Endothelial cell of umbilical vein (primary cell): ENCODE results near the gene GPR108. TPM values are rescaled to one million over a fixed set of nuclear protein-coding genes. Genes with fewer than 3 reads are reported as not detected.

Experiments used
- BruUV-seq: library from RNA; stranded (reverse); fragments of 400-500 nt; replicated peaks from 2 replicates; lab custom pipeline; 2021; lab: Mats Ljungman, UMichigan
- CTCF ChIA-PET: fragments of 300-600, 350-600 bp; sonication (Branson Sonifier 250); formaldehyde crosslinking; loops from one replicate; lab custom pipeline; 2021; ENCODE audit warnings: antibody characterized with exemption, inconsistent platforms; lab: Charles Lee
- POLR2A ChIA-PET: fragments of 300-600, 350-600 bp; sonication (Branson Sonifier 250); formaldehyde crosslinking; loops from one replicate; lab custom pipeline; 2021; ENCODE audit warnings: antibody characterized with exemption, inconsistent platforms; lab: Charles Lee
- DNase-seq: peaks from one replicate; pipeline ENCODE4 v3.0.0-alpha.2; 2011; ENCODE audit warnings: low read depth, low spot score
- FAIRE-seq: peaks from 2 replicates; lab custom pipeline; 2011; peaks lifted over from hg19 to GRCh38; lab: Jason Lieb, UNC
- H2AFZ ChIP-seq: 2 replicates; pipeline ENCODE4 v1.6.0; 2012; ENCODE audit warnings: low read depth, low read length, control low read depth, inconsistent platforms
- H3K27ac ChIP-seq: 2 replicates; pipeline ENCODE4 v1.5.1; 2011; ENCODE audit warnings: low read depth, mild to moderate bottlenecking, control low read depth, low read length, moderate library complexity; ENCODE audit not compliant: insufficient read depth
- H3K27me3 ChIP-seq, 2 experiments: 2 replicates each; pipeline versions ENCODE4 v1.6.0 to v1.6.1; 2011; ENCODE audit warnings: low read length in 2 of 2, mixed read lengths in 1 of 2; ENCODE audit not compliant: control insufficient read depth in 2 of 2, insufficient read depth in 2 of 2
- H3K36me3 ChIP-seq, 2 experiments: 2 replicates in 1 of 2; 3 replicates in 1 of 2; pipeline ENCODE4 v1.5.1; 2011; ENCODE audit warnings: low read length in 2 of 2, mild to moderate bottlenecking in 1 of 2, moderate library complexity in 1 of 2; ENCODE audit not compliant: control insufficient read depth in 2 of 2, insufficient read depth in 2 of 2; ENCODE audit errors: extremely low read depth in 1 of 2
- H3K4me1 ChIP-seq: 3 replicates; pipeline ENCODE4 v1.5.1; 2011; ENCODE audit warnings: mild to moderate bottlenecking, low read length; ENCODE audit not compliant: control insufficient read depth, insufficient read depth; ENCODE audit errors: extremely low read depth
- H3K4me2 ChIP-seq: 2 replicates; pipeline ENCODE4 v1.6.1; 2011; ENCODE audit warnings: low read length, control low read depth, mixed read lengths; ENCODE audit not compliant: insufficient read depth
- H3K4me3 ChIP-seq, 3 experiments: fragments of 200-600 bp in 1 of 3; sonication (generic), shearing (Covaris generic) in 1 of 3; replicated peaks in 1 of 3; 2 replicates each; pipeline ENCODE4 v1.5.1; 2011 to 2016; ENCODE audit warnings: control low read depth in 3 of 3, low read length in 3 of 3, mild to moderate bottlenecking in 2 of 3, inconsistent platforms in 1 of 3, low read depth in 1 of 3, moderate library complexity in 1 of 3; ENCODE audit not compliant: insufficient read depth in 1 of 3
- H3K79me2 ChIP-seq: 2 replicates; pipeline ENCODE4 v1.6.0; 2012; ENCODE audit warnings: low read length, inconsistent platforms; ENCODE audit not compliant: control insufficient read depth, insufficient read depth
- H3K9ac ChIP-seq: replicated peaks from 2 replicates; pipeline ENCODE3; 2011; ENCODE audit warnings: low read length, control low read depth; ENCODE audit not compliant: insufficient read depth; ENCODE audit errors: extremely low read depth
- H3K9me1 ChIP-seq: replicated peaks from 3 replicates; pipeline ENCODE4 v1.6.0; 2011; ENCODE audit warnings: mild to moderate bottlenecking, low read length; ENCODE audit not compliant: control insufficient read depth, insufficient read depth; ENCODE audit errors: extremely low read depth
- H3K9me3 ChIP-seq: replicated peaks from 2 replicates; pipeline ENCODE4 v1.5.1; 2012; ENCODE audit warnings: low read length, inconsistent platforms; ENCODE audit not compliant: control insufficient read depth, insufficient read depth
- H4K20me1 ChIP-seq: replicated peaks from 2 replicates; pipeline ENCODE3; 2011; ENCODE audit warnings: mild to moderate bottlenecking, low read length; ENCODE audit not compliant: control insufficient read depth, insufficient read depth; ENCODE audit errors: extremely low read depth
- CTCF ChIP-seq, 2 donors: IDR thresholded peaks; 1 replicate in 1 of 2; 2 replicates in 1 of 2; pipeline ENCODE4 v1.5.1; 2011; ENCODE audit warnings: low read length in 2 of 2, mild to moderate bottlenecking in 2 of 2, moderate library complexity in 2 of 2, control low read depth in 1 of 2, inconsistent platforms in 1 of 2, low read depth in 1 of 2; ENCODE audit not compliant: insufficient read depth in 1 of 2; ENCODE audit errors: extremely low read depth in 1 of 2
- FOS ChIP-seq: IDR thresholded peaks from 2 replicates; pipeline ENCODE4 v1.6.1; 2011; ENCODE audit warnings: mild to moderate bottlenecking, low read length, moderate library complexity, borderline replicate concordance; ENCODE audit not compliant: insufficient read depth
- GATA2 ChIP-seq: IDR thresholded peaks from 2 replicates; pipeline ENCODE4 v1.7.0; 2011; ENCODE audit warnings: low read depth, mild to moderate bottlenecking, moderate library complexity, mixed read lengths, low read length; ENCODE audit not compliant: insufficient read length, insufficient read depth
- JUN ChIP-seq: IDR thresholded peaks from 2 replicates; pipeline ENCODE4 v1.6.1; 2011; ENCODE audit warnings: borderline replicate concordance, low read depth; ENCODE audit not compliant: insufficient read length, insufficient read depth
- MAX ChIP-seq: IDR thresholded peaks from 2 replicates; pipeline ENCODE4 v1.6.1; 2011; ENCODE audit not compliant: insufficient read depth, insufficient read length
- MYC ChIP-seq: IDR thresholded peaks from one replicate; pipeline ENCODE4 v1.6.1; 2011; ENCODE audit warnings: mild to moderate bottlenecking, low read depth, low read length
- dilution Hi-C: fragments of 300-500 bp; cut with MboI; formaldehyde crosslinking; loops from one replicate; pipeline ENCODE4 v1.15.0; 2019; ENCODE audit warnings: low sequenced_read_pairs; ENCODE audit not compliant: extremely low pct_ligation_motif_present
- intact Hi-C: fragments of 100-400 bp; cut with micrococcal nuclease; formaldehyde crosslinking; loops from one replicate; pipeline ENCODE4 v1.10.0; 2022
- polyA plus RNA-seq, 4 experiments: library from polyadenylated mRNA; depleted of rRNA in 3 of 4; stranded (reverse) in 3 of 4; unstranded in 1 of 4; fragments of >200 nt; gene quantifications; 2 replicates each; pipeline versions ENCODE4 v1.2.1 to v1.2.3, GENCODE V29; 2011 to 2012; ENCODE audit warnings: missing spikeins in 1 of 4
- total RNA-seq: library from RNA; stranded (reverse); gene quantifications from 2 replicates; pipeline ENCODE4 v1.2.3, GENCODE V29; 2021

GPR108 gene
- total and polyA plus RNA-seq, 2 donors (not counting 3 experiments of a cell fraction or from before 2014, with no cell fraction given): 68.5 to 80.2 TPM

GRCh38 chr19:6693056-6693471 lies 44.3 kb downstream of the GPR108 start:
- no TSS peak for BruUV-seq

More at GRCh38 chr19:6693056-6693471, 44.3 kb downstream of the GPR108 start:
- TF ChIP-seq FOS: no peak
- no peak for TF ChIP-seq GATA2
- TF ChIP-seq MYC: no peak
- no peak for TF ChIP-seq JUN
- TF ChIP-seq CTCF (IDR thresholded peaks at IDR 0.05; ENCODE audit: extremely low read depth in 1 of 2, insufficient read depth in 1 of 2, low read depth in 1 of 2, low read length in 2 of 2): no peak
- TF ChIP-seq MAX: no peak
- no peak overlapping the region for H3K9ac ChIP-seq
- DNase-seq (no peak), FAIRE-seq (no peak)
- H3K36me3 ChIP-seq: no peaks in the 10 kb centered on the region
- no peaks in the 10 kb centered on the region for H3K9me3 ChIP-seq
- H3K4me2 ChIP-seq: no peak overlapping the region
- no peaks in the 10 kb centered on the region for H3K4me1 ChIP-seq
- no peaks in the 10 kb centered on the region for H3K27me3 ChIP-seq
- intact Hi-C loops: no loop called here
- ChIA-PET POLR2A (no interaction called here), CTCF (no interaction called here)
- no peak overlapping the region for H2AFZ ChIP-seq
- no peaks in the 10 kb centered on the region for H3K79me2 ChIP-seq
- no peak overlapping the region for H3K27ac ChIP-seq
- no peaks in the 10 kb centered on the region for H4K20me1 ChIP-seq
- dilution Hi-C loops: no loop called here
- no peaks in the 10 kb centered on the region for H3K9me1 ChIP-seq
- H3K4me3 ChIP-seq: no peak overlapping the region
